ENCODE data around the gene WDR89. TPM values are rescaled to one million over a fixed set of nuclear protein-coding genes. Genes with fewer than 3 reads are reported as not detected.
"Not testable (repeated sequence)": the region's sequence is repeated elsewhere in the genome, so short reads cannot be mapped to it uniquely, and the experiment has no call there.

Gene WDR89
- total and polyA plus RNA-seq, 9 of the 15 experiments (the other 6 are each of a cell fraction or from before 2014, with no cell fraction given): 9.3 to 25.6 (median 16.2) TPM

DNA sequence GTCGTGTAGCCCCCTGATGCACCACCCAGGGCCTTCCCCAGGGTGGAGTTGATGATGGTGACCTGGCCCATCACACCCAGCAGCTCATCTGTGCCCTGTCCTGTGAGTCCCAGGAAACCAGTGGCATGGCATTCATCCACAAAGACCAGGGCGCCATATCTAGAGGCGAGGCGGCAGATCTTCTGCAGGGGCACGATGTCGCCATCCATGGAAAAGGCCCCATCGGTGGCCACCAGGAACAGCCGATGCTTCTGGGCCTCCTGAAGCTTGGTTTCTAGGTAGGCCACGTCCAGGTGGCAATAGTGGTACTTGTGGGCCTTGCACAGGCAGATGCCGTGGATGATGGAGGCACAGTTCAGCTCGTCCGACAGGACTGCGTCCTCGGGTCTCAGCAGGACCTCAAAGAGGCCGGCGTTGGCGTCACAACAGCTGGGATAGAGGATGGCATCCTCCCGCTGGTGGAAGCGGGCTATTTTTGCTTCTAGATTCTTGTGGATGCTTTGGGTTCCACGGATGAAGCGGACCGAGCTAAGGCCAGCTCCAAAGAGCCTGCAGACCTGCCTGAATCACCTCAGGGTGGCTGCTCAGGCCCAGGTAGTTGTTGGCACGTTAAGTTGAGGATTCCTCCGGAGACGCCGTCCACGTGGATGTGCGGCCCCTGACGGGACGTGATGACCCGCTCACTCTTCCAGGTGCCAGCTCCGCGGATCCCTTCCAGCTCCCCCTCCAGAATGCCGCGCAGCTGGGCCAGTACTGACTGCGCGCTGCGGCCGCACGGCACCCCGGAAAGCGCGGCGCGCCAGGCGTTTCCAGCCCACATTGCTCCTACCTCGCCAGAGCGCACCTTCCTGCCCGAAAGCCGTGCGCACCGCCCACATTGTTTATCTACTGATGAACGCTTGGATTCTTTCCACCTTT, 47.0 kb downstream of the WDR89 start:
- no peaks in the 10 kb centered on the region for H3K9me1 ChIP-seq (ENCODE audit: control insufficient read depth, insufficient read depth, low read length)
- TF ChIP-seq MAFG (tag; conservative IDR thresholded peaks at IDR 0.05) (no peak), KAT7 (CRISPR knock-in tag; IDR thresholded peaks at IDR 0.05; ENCODE audit: borderline replicate concordance) (no peak), POLR2G (IDR thresholded peaks at IDR 0.05; ENCODE audit: low read depth, low read length) (peak; percentile 63)
- H3K4me3 ChIP-seq: no peak overlapping the region
- 97% methylated on average over 19 of the region's 53 CpGs for WGBS (ENCODE audit: insufficient coverage, low coverage, missing lambda C conversion rate)
- intact Hi-C loops (cut with micrococcal nuclease) (no loop called here), in situ Hi-C loops (cut with MboI) (no loop called here)
- no peaks in the 10 kb centered on the region for H3K27me3 ChIP-seq (ENCODE audit: control insufficient read depth in 2 of 2, insufficient read depth in 2 of 2, low read length in 2 of 2)
- FAIRE-seq (no peak), ATAC-seq (no peak), DNase-seq (ENCODE audit: extremely low read depth in 1 of 4, low spot score in 3 of 4) (no peak)
- no peaks in the 10 kb centered on the region for H3K4me1 ChIP-seq (replicated peaks in 1 of 2; ENCODE audit: control insufficient read depth in 2 of 2, insufficient read depth in 2 of 2, low read length in 2 of 2)
- BruUV-seq (replicated peaks): no TSS peak
- H3K36me3 ChIP-seq (ENCODE audit: control insufficient read depth, insufficient read depth, low read length): peaks cover 17% of the 10 kb centered on the region
- no peak overlapping the region for H3K27ac ChIP-seq (ENCODE audit: extremely low read depth, low read depth, low read length)
- no peaks in the 10 kb centered on the region for H3K79me2 ChIP-seq (ENCODE audit: control insufficient read depth, insufficient read depth, low read length)
- H3K9ac ChIP-seq (ENCODE audit: insufficient read depth in 1 of 2, low read depth in 2 of 2, low read length in 2 of 2): no peak overlapping the region
- no peaks in the 10 kb centered on the region; the same call in none of the 2 replicates for H3K9me3 ChIP-seq (replicated peaks; ENCODE audit: control insufficient read depth, insufficient read depth, low read depth, low read length)
- no peaks in the 10 kb centered on the region for H4K20me1 ChIP-seq (replicated peaks; ENCODE audit: control insufficient read depth, insufficient read depth, low read length)
- no peak overlapping the region for H3K4me2 ChIP-seq (ENCODE audit: insufficient read depth, low read length)
- CTCF ChIA-PET (ENCODE audit: low intra/inter-chr PET ratio): no interaction called here
- no peak overlapping the region for H2AFZ ChIP-seq (ENCODE audit: low read depth, low read length)
- POLR2A ChIA-PET: interaction anchor here (0.6 kb wide), 1 partner anchor 19 kb away, joined by 3 read pairs; no protein-coding TSS in a partner anchor

DNA sequence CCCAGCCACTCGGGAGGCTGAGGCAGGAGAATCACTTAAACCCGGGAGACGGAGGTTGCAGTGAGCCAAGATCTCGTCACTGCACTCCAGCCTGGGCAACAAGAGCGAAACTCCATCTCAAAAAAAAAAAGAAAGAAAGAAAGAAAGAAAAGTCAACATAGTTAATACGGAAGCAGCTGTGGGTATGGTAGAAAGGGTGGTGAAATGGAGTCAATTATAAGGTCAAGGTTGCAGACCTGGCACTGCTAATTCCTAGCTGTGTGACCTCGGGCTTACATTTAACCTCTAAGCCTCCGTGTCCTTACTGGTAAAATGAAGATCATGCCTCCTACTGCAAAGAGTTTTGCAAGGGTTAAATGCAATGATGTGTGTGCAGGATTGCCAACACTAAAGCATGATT, 58.6 kb downstream of the WDR89 start:
- BruUV-seq (replicated peaks); in situ Hi-C loops (cut with MboI); H2AFZ ChIP-seq (ENCODE audit: low read depth, low read length); H3K27ac ChIP-seq (ENCODE audit: extremely low read depth, low read depth, low read length); H3K9ac ChIP-seq (ENCODE audit: insufficient read depth in 1 of 2, low read depth in 2 of 2, low read length in 2 of 2); H3K9me3 ChIP-seq (replicated peaks; ENCODE audit: control insufficient read depth, insufficient read depth, low read depth, low read length); H4K20me1 ChIP-seq (replicated peaks; ENCODE audit: control insufficient read depth, insufficient read depth, low read length); CTCF ChIA-PET (ENCODE audit: low intra/inter-chr PET ratio); H3K4me1 ChIP-seq (replicated peaks in 1 of 2; ENCODE audit: control insufficient read depth in 2 of 2, insufficient read depth in 2 of 2, low read length in 2 of 2); H3K79me2 ChIP-seq (ENCODE audit: control insufficient read depth, insufficient read depth, low read length); H3K4me3 ChIP-seq; H3K4me2 ChIP-seq (ENCODE audit: insufficient read depth, low read length); POLR2A ChIA-PET; DNase-seq (ENCODE audit: extremely low read depth in 1 of 4, low spot score in 3 of 4); FAIRE-seq; intact Hi-C loops (cut with micrococcal nuclease); H3K36me3 ChIP-seq (ENCODE audit: control insufficient read depth, insufficient read depth, low read length); H3K9me1 ChIP-seq (ENCODE audit: control insufficient read depth, insufficient read depth, low read length); ATAC-seq: not testable (repeated sequence)
- 3% methylated on average over 3 of the region's 8 CpGs for WGBS (ENCODE audit: insufficient coverage, low coverage, missing lambda C conversion rate)
- H3K27me3 ChIP-seq (ENCODE audit: control insufficient read depth in 2 of 2, insufficient read depth in 2 of 2, low read length in 2 of 2): peaks cover 3 to 12% of the 10 kb centered on the region in 2 experiments; a peak in 3 of 5 replicates
